Nephron (organoid): ENCODE results near the gene PHF14.

Experiments used
- H3K27ac Mint-ChIP-seq, 3 experiments: 2 replicates each; pipeline ENCODE4 v1.8.0; 2020; ENCODE audit warnings: mixed read lengths in 3 of 3, mild to moderate bottlenecking in 2 of 3, moderate library complexity in 1 of 3
- H3K27me3 Mint-ChIP-seq: 2 replicates; pipeline ENCODE4 v1.8.0; 2021; ENCODE audit warnings: low read depth, mild to moderate bottlenecking, moderate library complexity, mixed read lengths
- H3K36me3 Mint-ChIP-seq: 2 replicates; pipeline ENCODE4 v1.8.0; 2020; ENCODE audit warnings: low read depth, mixed read lengths
- H3K4me1 Mint-ChIP-seq: 2 replicates; pipeline ENCODE4 v1.8.0; 2020; ENCODE audit warnings: mixed read lengths
- H3K4me3 Mint-ChIP-seq, 3 experiments: 2 replicates each; pipeline ENCODE4 v1.8.0; 2020; ENCODE audit warnings: mild to moderate bottlenecking in 3 of 3, mixed read lengths in 3 of 3, moderate library complexity in 2 of 3
- H3K9me3 Mint-ChIP-seq: 2 replicates; pipeline ENCODE4 v1.8.0; 2020; ENCODE audit warnings: mixed read lengths
- CTCF ChIP-seq, 3 experiments: fragments of 200-600 bp; sonication (generic); IDR thresholded peaks; one replicate each; pipeline ENCODE4 v1.5.0; 2021; ENCODE audit warnings: antibody characterized with exemption in 3 of 3; ENCODE audit not compliant: unreplicated experiment in 3 of 3

PHF14 gene

GRCh38 chr7:11155883-11156282 lies 182.2 kb downstream of the PHF14 start:
- H3K27me3 Mint-ChIP-seq: no peaks in the 10 kb centered on the region
- no peak overlapping the region for H3K27ac Mint-ChIP-seq
- no peaks in the 10 kb centered on the region for H3K9me3 Mint-ChIP-seq
- no peaks in the 10 kb centered on the region for H3K4me1 Mint-ChIP-seq
- peaks cover 16% of the 10 kb centered on the region for H3K36me3 Mint-ChIP-seq
- no peak for TF ChIP-seq CTCF (IDR thresholded peaks at IDR 0.05; ENCODE audit: unreplicated experiment in 3 of 3)
- no peak overlapping the region for H3K4me3 Mint-ChIP-seq

- no peak overlapping the region for H3K4me3 Mint-ChIP-seq
- TF ChIP-seq CTCF (IDR thresholded peaks at IDR 0.05; ENCODE audit: unreplicated experiment in 3 of 3): no peak
- no peaks in the 10 kb centered on the region for H3K9me3 Mint-ChIP-seq
- H3K36me3 Mint-ChIP-seq: peaks cover 10% of the 10 kb centered on the region
- H3K27me3 Mint-ChIP-seq: no peaks in the 10 kb centered on the region
- H3K4me1 Mint-ChIP-seq: no peaks in the 10 kb centered on the region
- H3K27ac Mint-ChIP-seq: no peak overlapping the region
Measured at GRCh38 chr7:11161499-11161898, 187.8 kb downstream of the PHF14 start.

- TF ChIP-seq CTCF (IDR thresholded peaks at IDR 0.05; ENCODE audit: unreplicated experiment in 3 of 3): no peak
- peaks cover 10% of the 10 kb centered on the region for H3K36me3 Mint-ChIP-seq
- no peaks in the 10 kb centered on the region for H3K9me3 Mint-ChIP-seq
- H3K4me1 Mint-ChIP-seq: no peaks in the 10 kb centered on the region
- H3K27ac Mint-ChIP-seq: no peak overlapping the region
- H3K27me3 Mint-ChIP-seq: no peaks in the 10 kb centered on the region
- no peak overlapping the region for H3K4me3 Mint-ChIP-seq
Measured at GRCh38 chr7:11163220-11163619, 189.5 kb downstream of the PHF14 start.

- no peaks in the 10 kb centered on the region for H3K27me3 Mint-ChIP-seq
- H3K9me3 Mint-ChIP-seq: no peaks in the 10 kb centered on the region
- H3K27ac Mint-ChIP-seq: no peak overlapping the region
- H3K4me1 Mint-ChIP-seq: peaks cover 21% of the 10 kb centered on the region
- no peak overlapping the region for H3K4me3 Mint-ChIP-seq
- peaks cover under 1% of the 10 kb centered on the region for H3K36me3 Mint-ChIP-seq
- TF ChIP-seq CTCF (IDR thresholded peaks at IDR 0.05; ENCODE audit: unreplicated experiment in 3 of 3): no peak
Measured at GRCh38 chr7:11166051-11166450, 192.4 kb downstream of the PHF14 start.

GRCh38 chr7:11168650-11169170 lies 195.0 kb downstream of the PHF14 start:
- Mint-ChIP-seq H3K27ac (no peak overlapping the region), H3K4me1 (peaks cover 27% of the 10 kb centered on the region)

More at GRCh38 chr7:11168650-11169170, 195.0 kb downstream of the PHF14 start:
- Mint-ChIP-seq H3K4me3 (no peak overlapping the region), H3K9me3 (no peaks in the 10 kb centered on the region), H3K27me3 (no peaks in the 10 kb centered on the region), H3K36me3 (no peaks in the 10 kb centered on the region)
- no peak for TF ChIP-seq CTCF (IDR thresholded peaks at IDR 0.05; ENCODE audit: unreplicated experiment in 3 of 3)
